Epithelial cell of proximal tubule (primary cell): Measurements from ENCODE around the gene BRIP1. TPM values are rescaled to one million over a fixed set of nuclear protein-coding genes. Genes with fewer than 3 reads are reported as not detected.
"Not testable (repeated sequence)": the region's sequence is repeated elsewhere in the genome, so short reads cannot be mapped to it uniquely, and the experiment has no call there.

Experiments used
- DNase-seq: peaks from one replicate; pipeline ENCODE4 v3.0.0-alpha.2; 2011; ENCODE audit warnings: low read depth
- H3K4me3 ChIP-seq: 2 replicates; pipeline ENCODE4 v1.5.1; 2011; ENCODE audit warnings: low read depth, mild to moderate bottlenecking, low read length
- total RNA-seq: library from RNA; depleted of rRNA; stranded (reverse); fragments of >200 nt; gene quantifications from 2 replicates; pipeline ENCODE4 v1.2.3, GENCODE V29; 2015
- TF ChIP-seq, protein P1 (sequence below): conservative IDR thresholded peaks from 2 replicates; pipeline ENCODE4 v1.5.1; 2012; ENCODE audit warnings: low read depth, mild to moderate bottlenecking, low read length

The BRIP1 gene
- total RNA-seq, 1 donor from 2014 or later = 12.6 TPM

DNA sequence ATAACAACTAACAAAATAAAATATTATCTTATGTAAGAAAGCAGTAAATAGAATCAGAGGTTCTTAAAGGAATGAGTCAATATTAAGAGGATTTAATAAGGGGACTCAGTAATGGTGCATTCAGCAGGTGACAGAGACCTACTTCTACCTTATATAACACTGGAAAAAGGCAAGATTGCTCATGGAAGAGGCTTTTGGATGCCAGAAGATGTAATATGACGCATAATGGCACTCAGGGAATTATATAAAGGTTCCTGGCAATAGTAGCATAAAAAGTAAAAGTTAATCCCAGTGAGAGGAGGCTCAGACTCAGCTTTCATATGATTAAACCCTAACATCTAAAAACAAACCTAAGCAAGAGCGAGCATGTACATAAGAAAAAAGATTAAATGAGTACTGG, 136.4 kb downstream of the BRIP1 start:
- TF ChIP-seq, protein P1, sequence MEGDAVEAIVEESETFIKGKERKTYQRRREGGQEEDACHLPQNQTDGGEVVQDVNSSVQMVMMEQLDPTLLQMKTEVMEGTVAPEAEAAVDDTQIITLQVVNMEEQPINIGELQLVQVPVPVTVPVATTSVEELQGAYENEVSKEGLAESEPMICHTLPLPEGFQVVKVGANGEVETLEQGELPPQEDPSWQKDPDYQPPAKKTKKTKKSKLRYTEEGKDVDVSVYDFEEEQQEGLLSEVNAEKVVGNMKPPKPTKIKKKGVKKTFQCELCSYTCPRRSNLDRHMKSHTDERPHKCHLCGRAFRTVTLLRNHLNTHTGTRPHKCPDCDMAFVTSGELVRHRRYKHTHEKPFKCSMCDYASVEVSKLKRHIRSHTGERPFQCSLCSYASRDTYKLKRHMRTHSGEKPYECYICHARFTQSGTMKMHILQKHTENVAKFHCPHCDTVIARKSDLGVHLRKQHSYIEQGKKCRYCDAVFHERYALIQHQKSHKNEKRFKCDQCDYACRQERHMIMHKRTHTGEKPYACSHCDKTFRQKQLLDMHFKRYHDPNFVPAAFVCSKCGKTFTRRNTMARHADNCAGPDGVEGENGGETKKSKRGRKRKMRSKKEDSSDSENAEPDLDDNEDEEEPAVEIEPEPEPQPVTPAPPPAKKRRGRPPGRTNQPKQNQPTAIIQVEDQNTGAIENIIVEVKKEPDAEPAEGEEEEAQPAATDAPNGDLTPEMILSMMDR = no peak
- DNase-seq = no peak
- H3K4me3 ChIP-seq = no peak overlapping the region

DNA sequence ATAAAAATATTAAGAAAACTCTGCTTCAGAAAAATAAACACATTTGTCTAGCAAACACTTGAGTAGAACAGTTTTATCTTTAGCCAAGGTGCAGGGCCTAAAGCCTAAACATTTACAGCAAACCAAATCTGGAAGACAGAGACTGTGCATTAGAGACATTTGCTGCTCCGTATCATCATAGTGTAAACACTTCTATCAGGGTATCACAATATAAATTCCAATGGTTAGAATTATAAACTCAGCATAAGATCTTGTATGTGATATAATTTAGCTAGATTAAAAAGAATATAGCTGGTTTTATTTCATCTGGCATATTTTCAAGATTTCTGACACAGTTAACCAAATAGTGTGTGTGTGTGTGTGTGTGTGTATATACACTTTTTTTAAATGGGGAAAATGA, 138.6 kb downstream of the BRIP1 start:
- H3K4me3 ChIP-seq = no peak overlapping the region
- no peak for DNase-seq
- TF ChIP-seq, protein P1 = no peak

DNA sequence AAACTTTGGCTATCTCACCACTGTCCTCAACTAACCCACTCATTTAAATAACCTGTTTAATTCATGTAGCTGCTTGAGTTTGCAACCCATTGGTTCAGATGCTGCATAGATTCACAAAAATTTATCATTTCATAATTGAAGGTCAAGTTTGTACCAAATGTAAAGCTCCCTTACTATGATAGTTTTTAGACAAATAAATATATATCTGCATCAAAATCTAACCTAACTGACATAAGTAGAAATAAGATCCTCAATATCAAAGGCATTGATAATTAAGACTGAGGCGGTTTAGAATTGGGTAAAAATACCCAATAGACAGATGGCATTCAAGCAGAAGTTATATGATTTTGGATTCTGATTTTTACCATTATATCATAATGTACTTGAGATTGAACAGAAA, 139.4 kb downstream of the BRIP1 start:
- no peak overlapping the region for H3K4me3 ChIP-seq
- TF ChIP-seq, protein P1 = no peak
- no peak for DNase-seq

DNA sequence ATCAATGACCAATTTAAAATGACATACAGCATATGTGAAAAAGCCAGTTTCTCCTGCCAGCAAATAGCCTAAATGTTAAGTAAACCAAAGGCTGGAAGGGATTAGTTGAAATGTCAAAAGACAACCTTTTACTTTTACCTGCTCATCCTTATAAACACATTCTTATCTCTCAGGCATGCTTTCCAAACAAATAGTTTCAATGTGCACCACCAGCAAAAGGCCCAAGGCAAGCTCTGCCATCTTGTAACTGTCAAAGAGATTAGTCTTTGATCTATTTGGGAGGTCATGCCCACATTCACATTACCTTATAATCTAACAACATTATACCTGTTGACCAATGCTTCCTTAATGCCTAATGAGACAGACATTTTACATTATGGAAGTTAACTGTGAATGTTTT, 140.1 kb downstream of the BRIP1 start:
- TF ChIP-seq, protein P1 = no peak
- H3K4me3 ChIP-seq = no peak overlapping the region
- no peak for DNase-seq

DNA sequence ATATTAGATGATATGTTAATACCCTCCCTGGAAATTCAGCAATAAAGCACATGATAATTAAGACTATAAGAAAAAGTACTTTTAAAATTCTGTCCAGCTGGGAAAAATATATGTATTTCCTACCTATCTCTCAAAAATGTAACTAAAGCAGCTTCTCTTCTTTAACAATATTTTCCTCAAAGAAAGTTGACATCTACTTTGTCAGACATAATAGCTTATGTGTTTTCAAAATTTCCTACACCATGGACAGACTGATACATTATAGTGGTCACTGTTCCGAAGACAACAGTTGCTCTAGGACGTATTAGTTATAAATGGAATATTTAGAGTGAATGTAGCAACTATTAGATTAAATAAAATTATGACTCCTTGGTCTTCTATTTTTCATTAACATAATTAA, 140.9 kb downstream of the BRIP1 start:
- DNase-seq = no peak
- TF ChIP-seq, protein P1 = no peak
- H3K4me3 ChIP-seq = no peak overlapping the region

DNA sequence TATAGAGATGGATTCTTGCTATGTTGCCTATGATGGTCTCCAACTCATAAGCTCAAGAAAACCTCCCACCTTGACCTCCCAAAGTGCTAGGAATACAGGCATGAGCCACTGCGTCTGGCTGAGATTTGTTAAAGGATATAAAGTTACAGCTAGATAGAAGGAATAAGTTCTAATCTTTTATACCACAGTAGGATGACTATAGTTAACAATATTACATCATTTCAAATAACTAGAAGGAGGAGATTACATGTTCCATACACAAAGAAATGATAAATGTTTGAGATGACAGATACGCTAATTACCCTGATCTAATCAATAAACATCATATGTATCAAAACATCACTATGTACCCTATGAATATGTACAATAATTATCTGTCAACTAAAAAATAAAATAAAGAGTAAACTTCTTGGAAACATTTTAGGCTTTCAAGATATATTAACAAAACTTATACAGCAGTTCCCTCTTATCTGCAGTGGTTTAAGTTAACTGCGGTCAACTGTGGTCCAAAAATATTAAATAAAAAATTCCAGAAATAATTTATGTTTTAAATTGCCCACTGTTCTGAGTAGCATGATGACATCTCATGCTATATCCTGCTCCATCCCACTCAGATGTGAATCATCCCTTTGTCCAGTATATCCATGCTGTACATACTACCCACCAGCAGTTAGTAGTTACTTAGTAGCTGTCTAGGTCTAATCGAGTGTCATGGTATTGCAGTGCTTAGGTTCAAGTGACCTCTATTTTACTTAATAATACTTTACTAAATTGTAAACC, 143.1 kb downstream of the BRIP1 start:
- TF ChIP-seq, protein P1 = no peak
- no peak overlapping the region for H3K4me3 ChIP-seq
- no peak for DNase-seq

DNA sequence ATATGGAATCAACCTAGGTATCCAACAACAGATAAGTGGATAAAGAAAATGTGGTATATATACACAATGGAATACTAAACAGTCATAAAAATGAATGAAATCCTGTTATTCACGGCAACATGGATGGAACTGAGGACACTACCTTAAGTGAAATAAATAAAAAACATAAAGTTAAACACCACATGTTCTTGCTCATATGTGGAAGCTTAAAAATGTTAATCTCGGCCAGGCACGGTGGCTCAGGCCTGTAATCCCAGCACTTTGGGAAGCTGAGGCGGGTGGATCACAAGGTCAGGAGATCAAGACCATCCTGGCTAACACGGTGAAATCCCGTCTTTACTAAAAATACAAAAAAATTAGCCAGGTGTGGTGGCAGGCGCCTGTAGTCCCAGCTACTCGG, 144.1 kb downstream of the BRIP1 start:
- not testable (repeated sequence) for H3K4me3 ChIP-seq, DNase-seq
